HepG2 (cell line): ENCODE data around the gene KATNB1. TPM values are rescaled to one million over a fixed set of nuclear protein-coding genes. Genes with fewer than 3 reads are reported as not detected.
A peak's percentile ranks its signal among the peaks of the same experiment; 100 is the strongest.

Source experiments
- CHD2 ChIP-seq: IDR thresholded peaks from 2 replicates; pipeline ENCODE4 v1.6.1; 2011; ENCODE audit warnings: low read depth, low read length, improper control_type of control experiment
- FOSL2 ChIP-seq: sonication (generic); formaldehyde crosslinking; IDR thresholded peaks from 2 replicates; pipeline ENCODE4 v1.4.0; 2020; ENCODE audit warnings: missing genetic modification reagents
- FOXA1 ChIP-seq, 2 experiments: fragments of 450-650 bp in 1 of 2; sonication (generic) in 1 of 2; formaldehyde crosslinking in 1 of 2; IDR thresholded peaks; 2 replicates each; pipeline versions ENCODE4 v1.4.0 to v1.6.1; 2016 to 2020; ENCODE audit warnings: missing genetic modification reagents in 1 of 2
- HIC2 ChIP-seq: sonication (generic); formaldehyde crosslinking; IDR thresholded peaks from 2 replicates; pipeline ENCODE4 v1.9.0; 2022; ENCODE audit warnings: low read depth, missing genetic modification reagents
- MAFK ChIP-seq, 2 experiments: IDR thresholded peaks in 1 of 2; conservative IDR thresholded peaks in 1 of 2; 2 replicates each; pipeline ENCODE4 v1.6.1; 2011; ENCODE audit warnings: improper control_type of control experiment in 2 of 2, low read length in 2 of 2
- MXD4 ChIP-seq: IDR thresholded peaks from 2 replicates; pipeline ENCODE4 v1.6.1; 2016; ENCODE audit warnings: mild to moderate bottlenecking, missing biosample characterization, missing genetic modification reagents
- NR2F6 ChIP-seq, 2 experiments: IDR thresholded peaks; 2 replicates each; pipeline ENCODE4 v1.6.1; 2016; ENCODE audit warnings: antibody characterized with exemption in 1 of 2, mild to moderate bottlenecking in 1 of 2
- PITX1 ChIP-seq: sonication (generic); formaldehyde crosslinking; IDR thresholded peaks from 2 replicates; pipeline ENCODE4 v1.5.1; 2020; ENCODE audit warnings: mild to moderate bottlenecking, missing genetic modification reagents
- SOX5 ChIP-seq: IDR thresholded peaks from 2 replicates; pipeline ENCODE4 v1.6.1; 2016; ENCODE audit warnings: borderline replicate concordance
- SP1 ChIP-seq, 2 experiments: fragments of 450-650 bp in 1 of 2; sonication (generic) in 1 of 2; formaldehyde crosslinking in 1 of 2; IDR thresholded peaks; 2 replicates each; pipeline versions ENCODE4 v1.4.0 to v1.6.1; 2016 to 2020; ENCODE audit warnings: missing genetic modification reagents in 1 of 2
- TBX2 ChIP-seq: sonication (generic); formaldehyde crosslinking; IDR thresholded peaks from 2 replicates; pipeline ENCODE4 v1.5.0; 2020; ENCODE audit warnings: missing genetic modification reagents, mild to moderate bottlenecking, borderline replicate concordance
- TFDP2 ChIP-seq: sonication (generic); formaldehyde crosslinking; IDR thresholded peaks from 2 replicates; pipeline ENCODE4 v1.4.0; 2020; ENCODE audit warnings: missing genetic modification reagents
- ZC3H4 ChIP-seq: sonication (generic); formaldehyde crosslinking; IDR thresholded peaks from 2 replicates; pipeline ENCODE4 v1.4.0; 2020; ENCODE audit warnings: missing genetic modification reagents, borderline replicate concordance
- ZFYVE20 ChIP-seq: sonication (generic); formaldehyde crosslinking; IDR thresholded peaks from 2 replicates; pipeline ENCODE4 v1.8.0; 2023; ENCODE audit warnings: low read depth, mild to moderate bottlenecking, moderate library complexity, missing genetic modification reagents, borderline replicate concordance
- ZKSCAN8 ChIP-seq: IDR thresholded peaks from 2 replicates; pipeline ENCODE4 v1.6.1; 2016; ENCODE audit warnings: borderline replicate concordance, missing genetic modification reagents, missing compliant biosample characterization
- ZNF280D ChIP-seq: sonication (generic); formaldehyde crosslinking; IDR thresholded peaks from 2 replicates; pipeline ENCODE4 v1.5.1; 2020; ENCODE audit warnings: mild to moderate bottlenecking, missing genetic modification reagents
- ZNF672 ChIP-seq: sonication (generic); formaldehyde crosslinking; IDR thresholded peaks from 2 replicates; pipeline ENCODE4 v1.8.1; 2022; ENCODE audit warnings: missing genetic modification reagents
- polyA plus RNA-seq, 8 experiments: library from polyadenylated mRNA; depleted of rRNA in 3 of 8; stranded (reverse) in 7 of 8; unstranded in 1 of 8; fragments of >200 nt; fragmentation: Illumina TruSeq in 4 of 8; extraction: Trizol in 4 of 8; gene quantifications; 2 replicates each; pipeline versions ENCODE4 v1.2.1 to v1.2.3, GENCODE V29; 2011 to 2016; ENCODE audit warnings: low read depth in 4 of 8, missing spikeins in 1 of 8, mixed read lengths in 1 of 8; ENCODE audit not compliant: insufficient read depth in 1 of 8
- total RNA-seq, 5 experiments: library from RNA; depleted of rRNA; stranded (reverse); fragments of >200 nt; fragmentation: Illumina TruSeq; extraction: Trizol; gene quantifications; 2 replicates each; pipeline ENCODE4 v1.2.3, GENCODE V29; 2016; ENCODE audit warnings: low read depth in 1 of 5
- TF ChIP-seq, protein P1 (sequence below): sonication (generic); formaldehyde crosslinking; IDR thresholded peaks from 2 replicates; pipeline ENCODE4 v1.4.0; 2020; ENCODE audit warnings: mild to moderate bottlenecking, missing genetic modification reagents, borderline replicate concordance

KATNB1 gene
- total and polyA plus RNA-seq, 2 of the 13 experiments (the other 11 are each of a cell fraction or from before 2014, with no cell fraction given), result 31.5 to 43.5 TPM

- TF ChIP-seq, protein P1, sequence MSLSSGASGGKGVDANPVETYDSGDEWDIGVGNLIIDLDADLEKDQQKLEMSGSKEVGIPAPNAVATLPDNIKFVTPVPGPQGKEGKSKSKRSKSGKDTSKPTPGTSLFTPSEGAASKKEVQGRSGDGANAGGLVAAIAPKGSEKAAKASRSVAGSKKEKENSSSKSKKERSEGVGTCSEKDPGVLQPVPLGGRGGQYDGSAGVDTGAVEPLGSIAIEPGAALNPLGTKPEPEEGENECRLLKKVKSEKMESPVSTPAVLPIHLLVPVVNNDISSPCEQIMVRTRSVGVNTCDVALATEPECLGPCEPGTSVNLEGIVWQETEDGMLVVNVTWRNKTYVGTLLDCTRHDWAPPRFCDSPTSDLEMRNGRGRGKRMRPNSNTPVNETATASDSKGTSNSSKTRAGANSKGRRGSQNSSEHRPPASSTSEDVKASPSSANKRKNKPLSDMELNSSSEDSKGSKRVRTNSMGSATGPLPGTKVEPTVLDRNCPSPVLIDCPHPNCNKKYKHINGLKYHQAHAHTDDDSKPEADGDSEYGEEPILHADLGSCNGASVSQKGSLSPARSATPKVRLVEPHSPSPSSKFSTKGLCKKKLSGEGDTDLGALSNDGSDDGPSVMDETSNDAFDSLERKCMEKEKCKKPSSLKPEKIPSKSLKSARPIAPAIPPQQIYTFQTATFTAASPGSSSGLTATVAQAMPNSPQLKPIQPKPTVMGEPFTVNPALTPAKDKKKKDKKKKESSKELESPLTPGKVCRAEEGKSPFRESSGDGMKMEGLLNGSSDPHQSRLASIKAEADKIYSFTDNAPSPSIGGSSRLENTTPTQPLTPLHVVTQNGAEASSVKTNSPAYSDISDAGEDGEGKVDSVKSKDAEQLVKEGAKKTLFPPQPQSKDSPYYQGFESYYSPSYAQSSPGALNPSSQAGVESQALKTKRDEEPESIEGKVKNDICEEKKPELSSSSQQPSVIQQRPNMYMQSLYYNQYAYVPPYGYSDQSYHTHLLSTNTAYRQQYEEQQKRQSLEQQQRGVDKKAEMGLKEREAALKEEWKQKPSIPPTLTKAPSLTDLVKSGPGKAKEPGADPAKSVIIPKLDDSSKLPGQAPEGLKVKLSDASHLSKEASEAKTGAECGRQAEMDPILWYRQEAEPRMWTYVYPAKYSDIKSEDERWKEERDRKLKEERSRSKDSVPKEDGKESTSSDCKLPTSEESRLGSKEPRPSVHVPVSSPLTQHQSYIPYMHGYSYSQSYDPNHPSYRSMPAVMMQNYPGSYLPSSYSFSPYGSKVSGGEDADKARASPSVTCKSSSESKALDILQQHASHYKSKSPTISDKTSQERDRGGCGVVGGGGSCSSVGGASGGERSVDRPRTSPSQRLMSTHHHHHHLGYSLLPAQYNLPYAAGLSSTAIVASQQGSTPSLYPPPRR (CRISPR knock-in tag), result no peak
- TF ChIP-seq HIC2 (CRISPR knock-in tag), result peak; percentile 37; the same call in 1 of the 2 replicates
- no peak for TF ChIP-seq ZNF672 (CRISPR knock-in tag)
- 0 out of 2 replicates have a peak, but pooled peaks have one; percentile 25 for TF ChIP-seq MXD4 (CRISPR knock-in tag)
- no peak for TF ChIP-seq SP1 (IDR thresholded peaks at IDR 0.05)
- 0 out of 2 replicates have a peak, but pooled peaks have one; percentile 16 for TF ChIP-seq SP1 (CRISPR knock-in tag; IDR thresholded peaks at IDR 0.05)
- TF ChIP-seq ZC3H4, result 0 out of 2 replicates have a peak, but pooled peaks have one; percentile 19
- TF ChIP-seq FOSL2, result 0 out of 2 replicates have a peak, but pooled peaks have one; percentile 25
- TF ChIP-seq ZFYVE20 (CRISPR knock-in tag), result no peak
- TF ChIP-seq SOX5, result no peak
- TF ChIP-seq PITX1, result 0 out of 2 replicates have a peak, but pooled peaks have one; percentile 20
- TF ChIP-seq NR2F6 (IDR thresholded peaks at IDR 0.05), result no peak
- TF ChIP-seq NR2F6 (CRISPR knock-in tag; IDR thresholded peaks at IDR 0.05), result peak; percentile 2; the same call in 1 of the 2 replicates
- TF ChIP-seq TFDP2 (CRISPR knock-in tag), result no peak
- 0 out of 2 replicates have a peak, but pooled peaks have one; percentile 31 for TF ChIP-seq CHD2
- no peak for TF ChIP-seq MAFK (conservative IDR thresholded peaks at IDR 0.05 in 1 of 2, IDR thresholded peaks at IDR 0.05 in 1 of 2; ENCODE audit: low read length in 2 of 2)
- peak; percentile 42; the same call in 1 of the 2 replicates for TF ChIP-seq TBX2 (CRISPR knock-in tag)
- no peak for TF ChIP-seq ZKSCAN8 (CRISPR knock-in tag)
- TF ChIP-seq FOXA1 (IDR thresholded peaks at IDR 0.05), result no peak
- TF ChIP-seq FOXA1 (CRISPR knock-in tag; IDR thresholded peaks at IDR 0.05), result no peak
- TF ChIP-seq ZNF280D (CRISPR knock-in tag), result 0 out of 2 replicates have a peak, but pooled peaks have one; percentile 43
Measured at GRCh38 chr16:57795431-57795878, 59.9 kb downstream of the KATNB1 start (continued).
